SK-N-SH (cell line): Measurements from ENCODE around the gene SSUH2. TPM values are rescaled to one million over a fixed set of nuclear protein-coding genes. Genes with fewer than 3 reads are reported as not detected.

Source experiments
- CTCF ChIA-PET: fragments of 300-600, 350-600 bp; formaldehyde crosslinking; extraction: SDS; loops from one replicate; lab custom pipeline; 2021; lab: Yijun Ruan, JAX
- POLR2A ChIA-PET: fragments of 350-600 bp; sonication (Branson Sonifier 250); formaldehyde crosslinking; extraction: SDS; loops from one replicate; lab custom pipeline; 2020; ENCODE audit warnings: antibody characterized with exemption, inconsistent platforms; lab: Yijun Ruan, JAX
- DNase-seq: peaks from one replicate; pipeline ENCODE4 v3.0.0; 2012
- H2AFZ ChIP-seq: fragments of 200-600 bp; sonication (generic); 2 replicates; pipeline ENCODE4 v1.8.1; 2016; ENCODE audit warnings: antibody characterized with exemption, mild to moderate bottlenecking, low read depth
- H3F3A ChIP-seq: fragments of 200-600 bp; sonication (generic); replicated peaks from 2 replicates; pipeline ENCODE3; 2016; ENCODE audit warnings: antibody characterized with exemption, mild to moderate bottlenecking; ENCODE audit not compliant: insufficient read depth
- H3K27ac ChIP-seq, 2 experiments: fragments of 200-500 bp in 1 of 2; fragments of 200-600 bp in 1 of 2; sonication (Bioruptor generic) in 1 of 2; sonication (generic), shearing (Covaris generic) in 1 of 2; 2 replicates each; pipeline versions ENCODE4 v1.5.1 to v1.6.1; 2014 to 2016; ENCODE audit warnings: low read depth in 2 of 2, inconsistent platforms in 1 of 2, low read length in 1 of 2, mild to moderate bottlenecking in 1 of 2, mixed read lengths in 1 of 2
- H3K27me3 ChIP-seq: fragments of 200-600 bp; sonication (generic), shearing (Covaris generic); 2 replicates; pipeline ENCODE4 v1.6.1; 2016; ENCODE audit warnings: mixed run types; ENCODE audit not compliant: insufficient read depth
- H3K36me3 ChIP-seq, 2 experiments: fragments of 200-500 bp in 1 of 2; fragments of 200-600 bp in 1 of 2; sonication (Bioruptor generic) in 1 of 2; sonication (generic) in 1 of 2; replicated peaks in 1 of 2; 2 replicates each; pipeline versions ENCODE3 to v1.5.1; 2014 to 2016; ENCODE audit warnings: low read length in 1 of 2, mild to moderate bottlenecking in 1 of 2; ENCODE audit not compliant: insufficient read depth in 2 of 2, control insufficient read depth in 1 of 2
- H3K4me1 ChIP-seq, 2 experiments: fragments of 200-500 bp in 1 of 2; fragments of 200-600 bp in 1 of 2; sonication (Bioruptor generic) in 1 of 2; sonication (generic), shearing (Covaris generic) in 1 of 2; 2 replicates each; pipeline versions ENCODE4 v1.5.1 to v1.6.1; 2014 to 2016; ENCODE audit warnings: low read depth in 1 of 2, low read length in 1 of 2, mixed run types in 1 of 2; ENCODE audit not compliant: insufficient read depth in 2 of 2, control insufficient read depth in 1 of 2
- H3K4me2 ChIP-seq: fragments of 200-600 bp; sonication (generic), shearing (Covaris generic); 2 replicates; pipeline ENCODE4 v1.6.1; 2017; ENCODE audit warnings: mixed run types
- H3K4me3 ChIP-seq, 2 experiments: fragments of 200-500 bp in 1 of 2; fragments of 200-600 bp in 1 of 2; sonication (Bioruptor generic) in 1 of 2; sonication (generic), shearing (Covaris generic) in 1 of 2; 2 replicates each; pipeline versions ENCODE4 v1.5.1 to v1.8.1; 2014 to 2016; ENCODE audit warnings: low read depth in 2 of 2, inconsistent platforms in 1 of 2, low read length in 1 of 2, mild to moderate bottlenecking in 1 of 2, mixed read lengths in 1 of 2, moderate library complexity in 1 of 2
- H3K79me2 ChIP-seq: fragments of 200-600 bp; sonication (generic); 2 replicates; pipeline ENCODE4 v1.8.1; 2017; ENCODE audit warnings: mild to moderate bottlenecking; ENCODE audit not compliant: insufficient read depth
- H3K9ac ChIP-seq: fragments of 200-600 bp; sonication (generic); 2 replicates; pipeline ENCODE4 v1.6.1; 2017; ENCODE audit warnings: mixed run types
- H3K9me2 ChIP-seq: fragments of 200-600 bp; sonication (generic); 2 replicates; pipeline ENCODE4 v1.6.1; 2017; ENCODE audit warnings: mixed run types
- H3K9me3 ChIP-seq: fragments of 200-600 bp; sonication (generic); 2 replicates; pipeline ENCODE4 v1.6.1; 2017; ENCODE audit warnings: mixed run types, mild to moderate bottlenecking, moderate library complexity
- H4K20me1 ChIP-seq: fragments of 200-600 bp; sonication (generic); 2 replicates; pipeline ENCODE4 v1.6.1; 2017; ENCODE audit warnings: mild to moderate bottlenecking, mixed run types; ENCODE audit not compliant: insufficient read depth
- CHD2 ChIP-seq: fragments of 150-350 bp; IDR thresholded peaks from 2 replicates; pipeline ENCODE4 v1.6.1; 2018; ENCODE audit warnings: low read length; ENCODE audit not compliant: partially characterized antibody
- EP300 ChIP-seq, 2 experiments: IDR thresholded peaks; 2 replicates each; pipeline versions ENCODE4 v1.4.0 to v1.6.1; 2012; ENCODE audit warnings: borderline replicate concordance in 1 of 2, low read depth in 1 of 2, low read length in 1 of 2
- FOSL2 ChIP-seq: IDR thresholded peaks from 2 replicates; pipeline ENCODE4 v1.4.0; 2012; ENCODE audit warnings: low read depth, mild to moderate bottlenecking, moderate library complexity, borderline replicate concordance
- FOXM1 ChIP-seq: IDR thresholded peaks from 2 replicates; pipeline ENCODE4 v1.4.0; 2012; ENCODE audit warnings: low read depth, mild to moderate bottlenecking
- MAX ChIP-seq: IDR thresholded peaks from 2 replicates; pipeline ENCODE4 v1.4.0; 2012; ENCODE audit warnings: low read depth
- MEF2A ChIP-seq: IDR thresholded peaks from 2 replicates; pipeline ENCODE4 v1.4.0; 2012; ENCODE audit warnings: low read depth, borderline replicate concordance
- NRF1 ChIP-seq: IDR thresholded peaks from 2 replicates; pipeline ENCODE4 v1.6.1; 2012; ENCODE audit warnings: low read depth, mild to moderate bottlenecking, low read length
- PBX3 ChIP-seq: IDR thresholded peaks from 2 replicates; pipeline ENCODE4; 2012
- POLR2AphosphoS5 ChIP-seq: IDR thresholded peaks from 2 replicates; pipeline ENCODE4 v1.6.1; 2012; ENCODE audit warnings: low read depth, low read length
- SIN3A ChIP-seq: IDR thresholded peaks from 2 replicates; pipeline ENCODE4 v1.6.1; 2012; ENCODE audit warnings: low read depth, mild to moderate bottlenecking, low read length, moderate library complexity, borderline replicate concordance
- TCF12 ChIP-seq: IDR thresholded peaks from 2 replicates; pipeline ENCODE4 v1.4.0; 2012
- TEAD4 ChIP-seq: IDR thresholded peaks from 2 replicates; pipeline ENCODE4 v1.4.0; 2012; ENCODE audit warnings: mild to moderate bottlenecking, borderline replicate concordance; ENCODE audit not compliant: insufficient read depth
- USF1 ChIP-seq: IDR thresholded peaks from 2 replicates; pipeline ENCODE4 v1.4.0; 2012; ENCODE audit warnings: low read depth, borderline replicate concordance
- USF2 ChIP-seq: fragments of 150-350 bp; IDR thresholded peaks from 2 replicates; pipeline ENCODE4 v1.6.1; 2017; ENCODE audit warnings: antibody characterized with exemption, low read length, low read depth, borderline replicate concordance
- YY1 ChIP-seq: IDR thresholded peaks from 2 replicates; pipeline ENCODE4 v1.4.0; 2012; ENCODE audit warnings: low read depth, mild to moderate bottlenecking
- WGBS: methylation state at CpG from one replicate; pipeline ENCODE4 v1.1.6; 2017; ENCODE audit warnings: low lambda C conversion rate; 5-methylcytosine and 5-hydroxymethylcytosine counted together
- polyA plus RNA-seq, 3 experiments: library from polyadenylated mRNA; depleted of rRNA; stranded (reverse); fragments of >200 nt; gene quantifications; 2 replicates each; pipeline ENCODE4 v1.2.3, GENCODE V29; 2012

Gene SSUH2
- polyA plus RNA-seq, 1 of the 3 experiments (the other 2 are of a cell fraction), result 0.18 TPM

GRCh38 chr3:8622873-8623691 is 21.5 kb downstream of the SSUH2 start (continued):
- TF ChIP-seq USF1 (no peak), MAX (no peak), FOXM1 (no peak), CHD2 (peak; percentile 89), USF2 (no peak), MEF2A (no peak), EP300 (IDR thresholded peaks at IDR 0.05; ENCODE audit: borderline replicate concordance in 1 of 2, low read depth in 1 of 2, low read length in 1 of 2) (no peak), SIN3A (no peak), POLR2AphosphoS5 (no peak), NRF1 (0 out of 2 replicates have a peak, but pooled peaks have one; percentile 3)

- POLR2A ChIA-PET, result interaction anchor here (0.9 kb wide), 1 partner anchor 120 kb away, joined by 3 read pairs; the partner anchor contains the start of gene LMCD1
Observed at GRCh38 chr3:8621872-8622271, 22.7 kb downstream of the SSUH2 start.

More at GRCh38 chr3:8621872-8622271, 22.7 kb downstream of the SSUH2 start:
- Histone ChIP-seq H3K9me3 (no peaks in the 10 kb centered on the region), H3F3A (peaks cover 5% of the 10 kb centered on the region), H3K27me3 (no peaks in the 10 kb centered on the region), H3K9me2 (no peaks in the 10 kb centered on the region), H4K20me1 (no peaks in the 10 kb centered on the region), H3K79me2 (no peaks in the 10 kb centered on the region), H3K4me1 (peaks cover 0 to 26% of the 10 kb centered on the region in 2 experiments; a peak in 1 of 4 replicates), H2AFZ (peak overlapping the region; percentile 51; the same call in 1 of the 2 replicates), H3K36me3 (no peaks in the 10 kb centered on the region), H3K4me2 (no peak overlapping the region), H3K9ac (no peak overlapping the region), H3K27ac (peak overlapping the region in 1 of 2 experiments; percentile 14; a peak in 1 of 4 replicates), H3K4me3 (no peak overlapping the region)
- 67% methylated on average over 4 of the region's 4 CpGs for WGBS
- no peak for DNase-seq
- CTCF ChIA-PET, result interaction anchor here (0.9 to 3.6 kb wide), 28 partner anchors 10 to 314 kb away, joined by 3 to 52 read pairs (median 4); partner anchors contain the start of genes LMCD1 and OXTR
- peak; percentile 11; the same call in 1 of the 2 replicates for TF ChIP-seq FOSL2
- TF ChIP-seq TEAD4, result no peak
- 0 out of 2 replicates have a peak, but pooled peaks have one; percentile 29 for TF ChIP-seq PBX3
- 0 out of 2 replicates have a peak, but pooled peaks have one; percentile 30 for TF ChIP-seq YY1
- TF ChIP-seq NRF1, result no peak
- peak; percentile 20; the same call in 1 of the 2 replicates for TF ChIP-seq TCF12
